HG03439 (cell line): ENCODE measurements around the gene MCF2L2.

Experiments used
- ATAC-seq: cut with Tn5 transposase; IDR thresholded peaks from one replicate; pipeline ENCODE4 v1.9.1; 2021; ENCODE audit warnings: mild to moderate bottlenecking, moderate library complexity; ENCODE audit not compliant: unreplicated experiment

The MCF2L2 gene

GRCh38 chr3:183401678-183402077 is 26.7 kb downstream of the MCF2L2 start:
- ATAC-seq: no peak

GRCh38 chr3:183400352-183400751 is 28.1 kb downstream of the MCF2L2 start:
- no peak for ATAC-seq

GRCh38 chr3:183396662-183397391 is 31.6 kb downstream of the MCF2L2 start:
- ATAC-seq: no peak

GRCh38 chr3:183394150-183394549 is 34.3 kb downstream of the MCF2L2 start:
- ATAC-seq: no peak

- no peak for ATAC-seq
Measured at GRCh38 chr3:183393625-183394024, 34.8 kb downstream of the MCF2L2 start.

GRCh38 chr3:183392186-183393034 is 36.0 kb downstream of the MCF2L2 start:
- no peak for ATAC-seq

GRCh38 chr3:183391460-183391859 is 37.0 kb downstream of the MCF2L2 start:
- ATAC-seq: no peak

GRCh38 chr3:183390844-183391243 is 37.6 kb downstream of the MCF2L2 start:
- ATAC-seq: no peak

- no peak for ATAC-seq
Measured at GRCh38 chr3:183388213-183388895, 40.1 kb downstream of the MCF2L2 start.

GRCh38 chr3:183387797-183388196 is 40.6 kb downstream of the MCF2L2 start:
- ATAC-seq: no peak

- no peak for ATAC-seq
Measured at GRCh38 chr3:183386651-183387050, 41.8 kb downstream of the MCF2L2 start.

GRCh38 chr3:183385698-183386613 is 42.5 kb downstream of the MCF2L2 start:
- ATAC-seq: no peak

GRCh38 chr3:183381673-183382072 is 46.7 kb downstream of the MCF2L2 start:
- ATAC-seq: no peak

GRCh38 chr3:183381179-183381578 is 47.2 kb downstream of the MCF2L2 start:
- ATAC-seq: no peak

GRCh38 chr3:183378951-183379350 is 49.5 kb downstream of the MCF2L2 start:
- no peak for ATAC-seq

GRCh38 chr3:183378545-183378944 is 49.9 kb downstream of the MCF2L2 start:
- ATAC-seq: no peak

GRCh38 chr3:183378008-183378407 is 50.4 kb downstream of the MCF2L2 start:
- no peak for ATAC-seq

- no peak for ATAC-seq
Measured at GRCh38 chr3:183377307-183377959, 51.0 kb downstream of the MCF2L2 start.

GRCh38 chr3:183375787-183376186 is 52.6 kb downstream of the MCF2L2 start:
- no peak for ATAC-seq

GRCh38 chr3:183375337-183375736 is 53.1 kb downstream of the MCF2L2 start:
- ATAC-seq: no peak
